Measurements from ENCODE around the gene RNF150.

DNA sequence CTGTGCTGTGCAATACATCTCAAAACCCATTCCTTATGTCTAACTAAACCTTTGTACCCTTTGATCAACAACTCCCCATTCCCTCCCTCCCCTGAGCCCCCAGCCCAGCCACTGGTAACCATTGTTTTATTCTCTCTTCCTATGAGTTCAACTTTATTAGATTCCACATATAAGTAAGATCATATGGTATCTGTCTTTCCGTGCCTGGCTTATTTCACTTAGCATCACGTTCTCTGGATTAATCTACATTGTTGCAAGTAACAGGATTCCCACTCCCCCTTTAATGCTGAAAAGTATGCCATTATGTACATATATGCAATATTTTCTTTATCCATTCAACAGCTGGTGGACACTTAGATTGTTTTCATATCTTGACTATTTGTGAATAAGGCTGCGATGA lies 119.4 kb downstream of the RNF150 start:
- TF ChIP-seq, protein P1, sequence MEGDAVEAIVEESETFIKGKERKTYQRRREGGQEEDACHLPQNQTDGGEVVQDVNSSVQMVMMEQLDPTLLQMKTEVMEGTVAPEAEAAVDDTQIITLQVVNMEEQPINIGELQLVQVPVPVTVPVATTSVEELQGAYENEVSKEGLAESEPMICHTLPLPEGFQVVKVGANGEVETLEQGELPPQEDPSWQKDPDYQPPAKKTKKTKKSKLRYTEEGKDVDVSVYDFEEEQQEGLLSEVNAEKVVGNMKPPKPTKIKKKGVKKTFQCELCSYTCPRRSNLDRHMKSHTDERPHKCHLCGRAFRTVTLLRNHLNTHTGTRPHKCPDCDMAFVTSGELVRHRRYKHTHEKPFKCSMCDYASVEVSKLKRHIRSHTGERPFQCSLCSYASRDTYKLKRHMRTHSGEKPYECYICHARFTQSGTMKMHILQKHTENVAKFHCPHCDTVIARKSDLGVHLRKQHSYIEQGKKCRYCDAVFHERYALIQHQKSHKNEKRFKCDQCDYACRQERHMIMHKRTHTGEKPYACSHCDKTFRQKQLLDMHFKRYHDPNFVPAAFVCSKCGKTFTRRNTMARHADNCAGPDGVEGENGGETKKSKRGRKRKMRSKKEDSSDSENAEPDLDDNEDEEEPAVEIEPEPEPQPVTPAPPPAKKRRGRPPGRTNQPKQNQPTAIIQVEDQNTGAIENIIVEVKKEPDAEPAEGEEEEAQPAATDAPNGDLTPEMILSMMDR (conservative IDR thresholded peaks at IDR 0.05; ENCODE audit: low read depth, low read length), result no peak
- TF ChIP-seq SMC3 (IDR thresholded peaks at IDR 0.05; ENCODE audit: low read depth, low read length) (no peak), RFX5 (IDR thresholded peaks at IDR 0.05; ENCODE audit: low read depth, low read length) (no peak), MAFK (IDR thresholded peaks at IDR 0.05; ENCODE audit: low read depth, low read length) (no peak), POLR2A (IDR thresholded peaks at IDR 0.05; ENCODE audit: low read depth, low read length) (no peak), FOS (IDR thresholded peaks at IDR 0.05; ENCODE audit: low read depth, low read length) (no peak), MAZ (IDR thresholded peaks at IDR 0.05; ENCODE audit: borderline replicate concordance, low read depth, low read length) (no peak), MXI1 (IDR thresholded peaks at IDR 0.05; ENCODE audit: borderline replicate concordance, low read depth, low read length) (no peak), BHLHE40 (IDR thresholded peaks at IDR 0.05; ENCODE audit: low read depth, low read length) (no peak), RCOR1 (IDR thresholded peaks at IDR 0.05; ENCODE audit: insufficient replicate concordance, low read length) (no peak)
- TF ChIP-seq, protein P2, sequence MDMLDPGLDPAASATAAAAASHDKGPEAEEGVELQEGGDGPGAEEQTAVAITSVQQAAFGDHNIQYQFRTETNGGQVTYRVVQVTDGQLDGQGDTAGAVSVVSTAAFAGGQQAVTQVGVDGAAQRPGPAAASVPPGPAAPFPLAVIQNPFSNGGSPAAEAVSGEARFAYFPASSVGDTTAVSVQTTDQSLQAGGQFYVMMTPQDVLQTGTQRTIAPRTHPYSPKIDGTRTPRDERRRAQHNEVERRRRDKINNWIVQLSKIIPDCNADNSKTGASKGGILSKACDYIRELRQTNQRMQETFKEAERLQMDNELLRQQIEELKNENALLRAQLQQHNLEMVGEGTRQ (IDR thresholded peaks at IDR 0.05; ENCODE audit: low read depth, low read length), result no peak
